C1 segment of cervical spinal cord (tissue), 14 donors: Measurements from ENCODE around the gene BZW1.
"Not testable (repeated sequence)": the region's sequence is repeated elsewhere in the genome, so short reads cannot be mapped to it uniquely, and the experiment has no call there.

Experiments used
- DNase-seq, 14 donors: peaks; one replicate each; lab custom pipeline; 2025; lab: John Stamatoyannopoulos, UW

Gene BZW1

GRCh38 chr2:200790185-200790584, 21.5 kb upstream of the BZW1 start:
- DNase-seq = no peak

- DNase-seq = no peak
Observed at GRCh38 chr2:200791905-200792304, 19.8 kb upstream of the BZW1 start.

GRCh38 chr2:200794143-200794542, 17.6 kb upstream of the BZW1 start:
- no peak for DNase-seq

GRCh38 chr2:200795028-200795440, 16.7 kb upstream of the BZW1 start:
- DNase-seq = no peak

GRCh38 chr2:200796561-200796960, 15.1 kb upstream of the BZW1 start:
- DNase-seq = no peak

- no peak for DNase-seq
Observed at GRCh38 chr2:200797242-200797770, 14.4 kb upstream of the BZW1 start.

- no peak for DNase-seq
Observed at GRCh38 chr2:200798514-200798913, 13.2 kb upstream of the BZW1 start.

- DNase-seq = no peak
Observed at GRCh38 chr2:200800458-200800857, 11.3 kb upstream of the BZW1 start.

GRCh38 chr2:200801431-200801830, 10.3 kb upstream of the BZW1 start:
- DNase-seq = not testable (repeated sequence)

- DNase-seq = no peak
Observed at GRCh38 chr2:200809506-200810251, 2.0 kb upstream of the BZW1 start.

GRCh38 chr2:200810252-200810997, 1.3 kb upstream of the BZW1 start:
- peak in 1 of 14 donors; percentile 10 for DNase-seq

GRCh38 chr2:200810998-200811332, 745 bp upstream of the BZW1 start:
- no peak for DNase-seq

GRCh38 chr2:200812122-200813022, 662 bp downstream of the BZW1 start:
- peak in 13 of 14 donors; percentile 7 to 75 (median 52) for DNase-seq

- no peak for DNase-seq
Observed at GRCh38 chr2:200814276-200814815, 2.6 kb downstream of the BZW1 start.

GRCh38 chr2:200814917-200815316, 3.2 kb downstream of the BZW1 start:
- DNase-seq = no peak

- DNase-seq = not testable (repeated sequence)
Observed at GRCh38 chr2:200818732-200819131, 7.0 kb downstream of the BZW1 start.

- no peak for DNase-seq
Observed at GRCh38 chr2:200820573-200821234, 9.0 kb downstream of the BZW1 start.

- DNase-seq = no peak
Observed at GRCh38 chr2:200821686-200822245, 10.1 kb downstream of the BZW1 start.

- DNase-seq = no peak
Observed at GRCh38 chr2:200828104-200828503, 16.4 kb downstream of the BZW1 start.

GRCh38 chr2:200828572-200829257, 17.0 kb downstream of the BZW1 start:
- no peak for DNase-seq
